GM20000 (cell line): ENCODE results near the gene CMSS1.

Source experiments
- DNase-seq: peaks from one replicate; pipeline ENCODE4 v3.0.0; 2012; ENCODE audit warnings: low spot score
- CTCF ChIP-seq: IDR thresholded peaks from 2 replicates; pipeline ENCODE4 v1.5.1; 2012; ENCODE audit warnings: mild to moderate bottlenecking, control low read depth; ENCODE audit errors: extremely low read depth, missing control alignments

Gene CMSS1

DNA sequence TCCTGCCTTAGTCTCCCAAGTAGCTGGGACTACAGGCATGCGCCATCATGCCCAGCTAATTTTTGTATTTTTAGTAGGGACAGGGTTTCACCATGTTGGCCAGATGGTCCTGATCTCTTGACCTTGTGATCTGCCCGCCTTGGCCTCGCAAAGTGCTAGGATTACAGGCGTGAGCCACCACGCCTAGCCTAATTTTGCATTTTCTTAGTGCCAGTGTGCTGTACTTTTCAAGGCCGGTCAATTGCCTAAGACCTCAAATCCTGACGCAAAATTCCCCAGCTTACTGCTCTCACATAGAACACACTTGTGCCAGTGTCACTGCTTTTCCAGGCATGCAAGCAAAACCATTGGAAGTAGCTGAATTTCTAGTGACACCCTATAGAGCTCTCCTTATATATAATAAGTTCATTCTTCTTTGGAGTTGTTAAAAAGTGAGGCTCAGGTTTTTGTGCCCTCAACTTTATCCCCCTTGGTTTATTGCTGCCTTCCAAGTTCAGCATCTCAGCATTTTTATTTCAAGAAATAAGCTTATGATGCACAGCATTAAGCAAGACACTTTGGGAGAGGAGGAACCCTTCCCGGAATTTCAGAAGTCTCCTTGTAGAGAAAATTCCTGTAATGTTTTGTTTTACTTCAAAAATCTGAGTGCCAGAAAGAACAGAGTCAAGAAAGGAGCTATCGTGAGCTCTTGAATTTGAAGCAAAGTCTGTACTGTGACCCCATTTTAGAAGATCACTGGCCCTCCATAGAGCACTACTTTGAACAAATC is 203.4 kb downstream of the CMSS1 start:
- DNase-seq: no peak
- no peak for TF ChIP-seq CTCF

- TF ChIP-seq CTCF: no peak
- DNase-seq: no peak
Measured at GRCh38 chr3:100022506-100022905, 204.8 kb downstream of the CMSS1 start.

DNA sequence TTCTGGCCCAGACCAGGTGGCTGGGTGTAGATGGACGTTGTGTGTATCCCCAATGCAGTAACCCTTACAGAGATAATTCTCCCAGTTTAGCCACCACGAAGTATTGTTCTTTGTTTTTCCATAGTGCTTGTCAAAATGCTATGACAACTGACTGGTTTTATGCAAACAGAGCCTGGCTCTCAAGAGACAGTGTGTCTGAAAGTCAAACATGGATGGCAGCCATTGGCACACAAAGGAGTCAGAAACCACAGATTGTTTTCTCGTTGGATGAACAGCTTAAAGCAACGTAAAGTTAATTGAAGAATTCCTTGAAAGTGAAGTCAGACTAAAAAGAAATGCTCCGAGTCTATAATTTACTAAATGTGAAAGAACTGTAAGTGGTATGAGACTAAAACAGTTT is 205.5 kb downstream of the CMSS1 start:
- no peak for DNase-seq
- TF ChIP-seq CTCF: no peak

DNA sequence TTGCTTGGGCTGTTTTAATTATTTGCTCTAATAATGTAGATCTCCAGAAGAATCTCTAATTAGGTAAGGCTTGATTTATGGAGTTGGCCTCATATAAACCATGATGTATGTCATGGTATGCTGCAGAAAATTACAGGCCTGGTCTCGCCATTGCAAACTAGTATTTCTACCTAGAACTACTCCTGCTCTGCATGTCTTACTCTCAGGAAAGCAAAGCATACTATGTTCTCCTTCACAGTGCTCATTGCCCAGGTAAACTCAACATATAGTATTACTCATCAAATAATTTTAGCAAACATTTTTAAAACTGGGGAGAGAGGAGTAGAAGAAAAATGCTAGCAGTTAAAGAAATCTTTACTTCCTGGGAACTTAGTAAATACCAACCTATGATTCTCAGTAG is 205.9 kb downstream of the CMSS1 start:
- no peak for DNase-seq
- TF ChIP-seq CTCF: no peak

DNA sequence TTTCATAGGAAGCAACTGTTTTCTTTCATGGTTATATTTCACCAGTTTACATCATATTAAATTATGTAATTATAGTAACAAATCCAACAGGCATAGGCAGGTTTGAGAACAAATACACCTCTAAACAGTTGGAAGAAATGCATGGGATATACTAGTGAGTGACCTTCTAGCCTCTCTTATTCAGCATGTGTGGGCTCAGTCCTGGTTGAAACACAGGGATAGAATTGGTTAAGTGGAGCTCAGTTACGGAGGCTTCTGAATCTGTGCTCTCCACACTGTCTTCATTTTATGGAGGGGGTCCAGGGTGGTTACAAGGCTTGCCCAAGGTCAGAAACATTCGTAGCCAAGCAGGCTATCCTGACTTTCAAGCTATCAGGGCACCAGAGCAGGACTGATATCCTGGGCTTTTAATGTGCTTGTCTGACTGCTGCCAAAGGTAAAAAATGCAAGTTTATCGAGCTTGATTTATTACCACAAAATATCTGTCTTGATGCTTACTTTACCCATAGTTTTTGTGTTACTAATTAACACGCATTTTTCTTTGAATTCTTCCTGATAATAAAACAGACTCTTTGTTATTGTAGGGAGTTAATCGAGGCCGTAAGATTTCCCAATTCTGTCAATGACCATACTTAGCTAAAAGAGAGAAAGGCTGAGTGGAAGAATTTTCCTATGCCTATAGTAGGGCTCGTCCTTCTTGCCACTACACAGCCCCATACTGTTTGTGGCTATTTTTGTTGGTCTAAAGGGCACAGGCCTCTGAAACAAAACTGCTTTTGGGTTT is 207.1 kb downstream of the CMSS1 start:
- no peak for DNase-seq
- TF ChIP-seq CTCF: no peak

- no peak for TF ChIP-seq CTCF
- DNase-seq: no peak
Measured at GRCh38 chr3:100027321-100027720, 209.7 kb downstream of the CMSS1 start.

GRCh38 chr3:100029052-100029451 is 211.4 kb downstream of the CMSS1 start:
- no peak for DNase-seq
- no peak for TF ChIP-seq CTCF
